B cell (primary cell): ENCODE measurements around the gene BCL6B.

Experiments used
- CTCF ChIP-seq: fragments of 200-600 bp; IDR thresholded peaks from one replicate; pipeline ENCODE4 v1.8.0; 2022; ENCODE audit warnings: antibody characterized with exemption, mild to moderate bottlenecking
- EZH2 ChIP-seq: IDR thresholded peaks from 2 replicates; pipeline ENCODE4 v1.6.1; 2012; ENCODE audit warnings: borderline replicate concordance, low read depth, mild to moderate bottlenecking, moderate library complexity, low read length; ENCODE audit not compliant: insufficient read depth, poor library complexity, severe bottlenecking

DNA sequence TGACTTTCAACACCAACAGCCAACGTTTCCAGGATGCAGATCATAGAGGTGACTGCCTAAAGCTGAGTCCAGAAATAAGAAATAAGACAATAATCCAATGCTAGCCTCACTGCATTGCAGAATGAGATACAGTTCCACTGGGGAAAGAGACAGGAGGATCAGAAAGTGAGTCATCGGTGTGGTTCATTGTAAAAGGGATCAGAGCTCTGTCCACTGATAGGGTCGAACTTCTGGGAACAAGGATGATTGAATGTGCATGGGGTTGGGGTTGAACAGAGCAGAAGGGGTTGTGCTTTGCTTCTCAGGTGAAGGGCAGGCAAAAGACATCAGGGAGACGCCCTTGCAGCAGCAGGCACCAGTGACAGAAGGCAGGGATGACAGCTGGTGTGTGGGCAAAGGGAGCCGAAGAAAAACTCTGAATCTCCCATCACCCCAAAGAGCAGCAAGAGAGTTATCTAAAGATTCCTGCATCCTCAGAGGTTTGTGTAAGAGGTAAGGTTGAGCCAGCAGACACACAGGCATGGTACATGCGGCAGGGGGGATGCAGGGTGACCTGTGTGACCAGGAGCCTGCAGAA, 40.8 kb downstream of the BCL6B start:
- TF ChIP-seq CTCF (no peak), EZH2 (no peak)
